Stimulated activated naive CD8-positive, alpha-beta T cell treated with anti-CD3 and anti-CD28 coated beads, Interleukin-15, amount 100 ng/mL, for 72 hours (primary cell): ENCODE results near the gene EFNB3.

Experiments used
- ATAC-seq: fragments of 150-1000 bp; cut with Tn5 transposase; 2 replicates; pipeline ENCODE4 v1.10.0; 2021; ENCODE audit warnings: mild to moderate bottlenecking, moderate library complexity
- DNase-seq, 2 donors: peaks; one replicate each; pipeline ENCODE4 v3.0.0; 2021 to 2022
- H3K27ac Mint-ChIP-seq, 2 donors: one replicate each; pipeline ENCODE4 v1.8.0; 2022; ENCODE audit warnings: mild to moderate bottlenecking in 2 of 2, mixed read lengths in 2 of 2, moderate library complexity in 2 of 2
- H3K27me3 Mint-ChIP-seq: one replicate; pipeline ENCODE4 v1.8.0; 2022; ENCODE audit warnings: mixed read lengths
- H3K4me1 Mint-ChIP-seq: one replicate; pipeline ENCODE4 v1.8.0; 2022; ENCODE audit warnings: mild to moderate bottlenecking, mixed read lengths
- H3K4me3 Mint-ChIP-seq, 2 donors: one replicate each; pipeline ENCODE4 v1.8.0; 2022; ENCODE audit warnings: mild to moderate bottlenecking in 2 of 2, mixed read lengths in 2 of 2, moderate library complexity in 1 of 2
- H3K9me3 Mint-ChIP-seq, 2 donors: one replicate each; pipeline ENCODE4 v1.8.0; 2022; ENCODE audit warnings: mixed read lengths in 2 of 2

Gene EFNB3

GRCh38 chr17:7710301-7710700, 5.3 kb downstream of the EFNB3 start:
- Mint-ChIP-seq H3K9me3 (no peaks in the 10 kb centered on the region), H3K4me3 (no peak overlapping the region), H3K4me1 (peaks cover 48% of the 10 kb centered on the region), H3K27me3 (peaks cover 91% of the 10 kb centered on the region), H3K27ac (no peak overlapping the region)
- DNase-seq (no peak), ATAC-seq (no peak)

GRCh38 chr17:7711051-7711755, 6.2 kb downstream of the EFNB3 start:
- Mint-ChIP-seq H3K27me3 (peaks cover 91% of the 10 kb centered on the region), H3K4me1 (peaks cover 41% of the 10 kb centered on the region)
- ATAC-seq, result no peak

GRCh38 chr17:7712111-7712771, 7.2 kb downstream of the EFNB3 start:
- Mint-ChIP-seq H3K4me3 (no peak overlapping the region), H3K27me3 (peaks cover 91% of the 10 kb centered on the region), H3K9me3 (no peaks in the 10 kb centered on the region), H3K4me1 (peaks cover 48% of the 10 kb centered on the region), H3K27ac (peak overlapping the region in 1 of 2 donors; percentile 39)
- no peak for ATAC-seq
- DNase-seq, result no peak

More at GRCh38 chr17:7711051-7711755, 6.2 kb downstream of the EFNB3 start:
- Mint-ChIP-seq H3K9me3 (no peaks in the 10 kb centered on the region), H3K27ac (no peak overlapping the region), H3K4me3 (no peak overlapping the region)
- DNase-seq, result no peak

- DNase-seq (no peak), ATAC-seq (no peak)
- Mint-ChIP-seq H3K4me3 (no peak overlapping the region), H3K27me3 (peaks cover 94% of the 10 kb centered on the region), H3K27ac (peak overlapping the region in 1 of 2 donors; percentile 81), H3K4me1 (peaks cover 62% of the 10 kb centered on the region), H3K9me3 (no peaks in the 10 kb centered on the region)
Measured at GRCh38 chr17:7713782-7714181, 8.8 kb downstream of the EFNB3 start.

- ATAC-seq, result no peak
- H3K4me1 Mint-ChIP-seq, result peaks cover 58% of the 10 kb centered on the region
- H3K27me3 Mint-ChIP-seq, result peaks cover 100% of the 10 kb centered on the region
- no peak overlapping the region for H3K27ac Mint-ChIP-seq
- DNase-seq, result no peak
- no peaks in the 10 kb centered on the region for H3K9me3 Mint-ChIP-seq
- no peak overlapping the region for H3K4me3 Mint-ChIP-seq
Measured at GRCh38 chr17:7714721-7715594, 10.0 kb downstream of the EFNB3 start.

GRCh38 chr17:7715936-7716886, 11.2 kb downstream of the EFNB3 start:
- Mint-ChIP-seq H3K27ac (no peak overlapping the region), H3K4me3 (peak overlapping the region; percentile 87 to 91), H3K27me3 (peaks cover 100% of the 10 kb centered on the region), H3K4me1 (peaks cover 45% of the 10 kb centered on the region), H3K9me3 (no peaks in the 10 kb centered on the region)
- DNase-seq, result no peak
- no peak for ATAC-seq

- peak within 1 kb of the TSS; percentile 87 to 91 for H3K4me3 Mint-ChIP-seq
- ATAC-seq, result peak; percentile 83
- peaks cover 41% of the 10 kb centered on the region for H3K4me1 Mint-ChIP-seq
- DNase-seq, result peak; percentile 53 to 70
- peaks cover 98% of the 10 kb centered on the region for H3K27me3 Mint-ChIP-seq
- H3K27ac Mint-ChIP-seq, result peak within 1 kb of the TSS in 1 of 2 donors; percentile 61
- H3K9me3 Mint-ChIP-seq, result no peaks in the 10 kb centered on the region
Measured at GRCh38 chr17:7716901-7717755, 12.1 kb downstream of the EFNB3 start, which contains the start of gene DNAH2. Gene DNAH2 (plus strand): TSS chr17:7717744. CDS start chr17:7719735, 1,991 bp downstream.

GRCh38 chr17:7717756-7718350, 12.9 kb downstream of the EFNB3 start:
- no peak for DNase-seq
- no peak overlapping the region for H3K27ac Mint-ChIP-seq
- peak; percentile 69 for ATAC-seq
- H3K9me3 Mint-ChIP-seq, result no peaks in the 10 kb centered on the region
- H3K4me1 Mint-ChIP-seq, result peaks cover 33% of the 10 kb centered on the region
- H3K4me3 Mint-ChIP-seq, result peak overlapping the region; percentile 87 to 91
- H3K27me3 Mint-ChIP-seq, result peaks cover 91% of the 10 kb centered on the region

GRCh38 chr17:7719661-7720060, 14.7 kb downstream of the EFNB3 start:
- Mint-ChIP-seq H3K9me3 (no peaks in the 10 kb centered on the region), H3K27me3 (peaks cover 83% of the 10 kb centered on the region), H3K4me1 (peaks cover 26% of the 10 kb centered on the region), H3K4me3 (no peak overlapping the region), H3K27ac (no peak overlapping the region)
- DNase-seq (no peak), ATAC-seq (no peak)

- H3K4me1 Mint-ChIP-seq, result peaks cover 26% of the 10 kb centered on the region
- H3K27ac Mint-ChIP-seq, result no peak overlapping the region
- peaks cover 78% of the 10 kb centered on the region for H3K27me3 Mint-ChIP-seq
- H3K4me3 Mint-ChIP-seq, result no peak overlapping the region
- DNase-seq, result no peak
- no peak for ATAC-seq
- no peaks in the 10 kb centered on the region for H3K9me3 Mint-ChIP-seq
Measured at GRCh38 chr17:7720125-7720524, 15.1 kb downstream of the EFNB3 start.

- no peak overlapping the region for H3K4me3 Mint-ChIP-seq
- H3K4me1 Mint-ChIP-seq, result peaks cover 21% of the 10 kb centered on the region
- H3K27me3 Mint-ChIP-seq, result peaks cover 68% of the 10 kb centered on the region
- DNase-seq (no peak), ATAC-seq (no peak)
- H3K27ac Mint-ChIP-seq, result no peak overlapping the region
- no peaks in the 10 kb centered on the region for H3K9me3 Mint-ChIP-seq
Measured at GRCh38 chr17:7721612-7722011, 16.6 kb downstream of the EFNB3 start.

- DNase-seq, result no peak
- no peaks in the 10 kb centered on the region for H3K4me1 Mint-ChIP-seq
- no peak for ATAC-seq
- H3K9me3 Mint-ChIP-seq, result no peaks in the 10 kb centered on the region
- H3K27ac Mint-ChIP-seq, result no peak overlapping the region
- H3K27me3 Mint-ChIP-seq, result peaks cover 30% of the 10 kb centered on the region
- no peak overlapping the region for H3K4me3 Mint-ChIP-seq
Measured at GRCh38 chr17:7727886-7728285, 22.9 kb downstream of the EFNB3 start.

GRCh38 chr17:7729816-7730215, 24.8 kb downstream of the EFNB3 start:
- ATAC-seq, result no peak
- no peaks in the 10 kb centered on the region for H3K9me3 Mint-ChIP-seq
- no peaks in the 10 kb centered on the region for H3K4me1 Mint-ChIP-seq
- peak overlapping the region in 1 of 2 donors; percentile 36 for H3K27ac Mint-ChIP-seq
- H3K27me3 Mint-ChIP-seq, result peaks cover 19% of the 10 kb centered on the region
- no peak overlapping the region for H3K4me3 Mint-ChIP-seq
- no peak for DNase-seq
